ENCODE measurements around the gene COL4A1. TPM values are rescaled to one million over a fixed set of nuclear protein-coding genes. Genes with fewer than 3 reads are reported as not detected.

COL4A1 gene
- total RNA-seq, 1 donor from 2014 or later = not detected

GRCh38 chr13:110209950-110210603, 96.9 kb downstream of the COL4A1 start:
- no peaks in the 10 kb centered on the region for H3K9me3 Mint-ChIP-seq
- H3K27me3 Mint-ChIP-seq = no peaks in the 10 kb centered on the region
- H3K4me3 Mint-ChIP-seq = no peak overlapping the region
- H3K36me3 Mint-ChIP-seq (ENCODE audit: low read depth) = no peaks in the 10 kb centered on the region
- no peak overlapping the region for H3K27ac Mint-ChIP-seq
- H3K4me1 Mint-ChIP-seq = no peaks in the 10 kb centered on the region
- intact Hi-C loops (cut with micrococcal nuclease) = no loop called here
- DNase-seq = no peak

- intact Hi-C loops (cut with micrococcal nuclease) = no loop called here
- H3K27me3 Mint-ChIP-seq = peaks cover 2% of the 10 kb centered on the region
- no peak for DNase-seq
- H3K36me3 Mint-ChIP-seq (ENCODE audit: low read depth) = no peaks in the 10 kb centered on the region
- no peak overlapping the region for H3K4me3 Mint-ChIP-seq
- no peaks in the 10 kb centered on the region for H3K4me1 Mint-ChIP-seq
- H3K9me3 Mint-ChIP-seq = no peaks in the 10 kb centered on the region
- H3K27ac Mint-ChIP-seq = no peak overlapping the region
Measured at GRCh38 chr13:110208116-110208515, 98.8 kb downstream of the COL4A1 start.

DNA sequence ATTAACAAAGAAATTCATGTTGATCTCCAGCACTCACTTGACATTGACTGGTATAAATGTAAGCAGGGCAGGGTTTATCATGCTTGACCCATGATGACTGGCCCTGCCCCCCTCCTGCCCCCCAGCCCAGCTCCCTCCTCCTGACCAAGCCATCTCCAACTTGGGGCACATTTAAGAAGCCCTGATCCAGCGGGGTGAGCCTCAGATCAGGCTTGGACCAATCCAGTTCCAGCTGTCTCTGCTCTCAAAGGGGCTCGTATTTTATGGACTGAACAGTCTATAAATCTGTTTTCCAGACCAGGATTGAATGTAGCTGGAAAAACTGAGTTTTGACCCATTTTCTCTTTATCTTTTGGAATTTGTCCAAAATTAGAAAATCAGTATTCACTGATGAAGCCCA, 100.0 kb downstream of the COL4A1 start:
- no peak overlapping the region for H3K27ac Mint-ChIP-seq
- no peaks in the 10 kb centered on the region for H3K4me1 Mint-ChIP-seq
- no peak overlapping the region for H3K4me3 Mint-ChIP-seq
- intact Hi-C loops (cut with micrococcal nuclease) = no loop called here
- H3K27me3 Mint-ChIP-seq = peaks cover 2% of the 10 kb centered on the region
- H3K9me3 Mint-ChIP-seq = no peaks in the 10 kb centered on the region
- no peaks in the 10 kb centered on the region for H3K36me3 Mint-ChIP-seq (ENCODE audit: low read depth)
- DNase-seq = no peak

- Mint-ChIP-seq H3K36me3 (ENCODE audit: low read depth) (no peaks in the 10 kb centered on the region), H3K4me1 (no peaks in the 10 kb centered on the region), H3K27me3 (peaks cover 2% of the 10 kb centered on the region), H3K9me3 (no peaks in the 10 kb centered on the region), H3K27ac (no peak overlapping the region), H3K4me3 (no peak overlapping the region)
- DNase-seq = no peak
- intact Hi-C loops (cut with micrococcal nuclease) = no loop called here
Measured at GRCh38 chr13:110206185-110206584, 100.8 kb downstream of the COL4A1 start.

- peaks cover 4% of the 10 kb centered on the region for H3K27me3 Mint-ChIP-seq
- DNase-seq = no peak
- H3K4me3 Mint-ChIP-seq = no peak overlapping the region
- H3K9me3 Mint-ChIP-seq = no peaks in the 10 kb centered on the region
- H3K36me3 Mint-ChIP-seq (ENCODE audit: low read depth) = no peaks in the 10 kb centered on the region
- no peak overlapping the region for H3K27ac Mint-ChIP-seq
- no peaks in the 10 kb centered on the region for H3K4me1 Mint-ChIP-seq
- intact Hi-C loops (cut with micrococcal nuclease) = no loop called here
Measured at GRCh38 chr13:110201114-110201513, 105.8 kb downstream of the COL4A1 start.

DNA sequence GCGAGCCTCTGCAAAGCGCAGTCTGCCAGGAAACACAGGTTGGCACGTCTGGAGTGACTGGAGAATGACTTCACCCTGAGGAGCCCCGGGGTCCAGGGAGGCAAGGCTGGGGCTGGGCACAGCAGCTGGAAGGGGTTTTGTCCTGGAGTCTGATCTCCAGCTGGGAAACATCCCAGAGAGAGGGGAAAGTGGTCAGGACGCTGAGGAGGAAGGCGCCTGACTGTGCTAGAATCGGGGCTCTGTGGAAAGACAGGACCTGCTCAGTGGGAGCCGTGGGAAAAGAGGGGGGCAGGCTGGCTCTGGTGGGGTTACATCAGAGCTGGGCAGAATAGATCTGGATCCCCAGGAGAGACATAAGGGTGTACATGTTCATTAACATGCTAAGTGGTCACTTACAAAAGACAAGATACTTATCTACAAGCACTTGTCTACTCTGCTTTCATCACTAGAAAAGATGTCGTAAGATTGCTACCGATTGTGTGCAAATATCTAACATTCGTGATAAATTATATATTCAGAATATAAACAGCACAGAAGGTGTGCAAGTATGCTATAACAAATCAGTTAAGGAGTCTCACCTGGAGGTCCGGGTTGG, 106.6 kb downstream of the COL4A1 start:
- Mint-ChIP-seq H3K4me1 (no peaks in the 10 kb centered on the region), H3K27me3 (peaks cover 4% of the 10 kb centered on the region), H3K4me3 (no peak overlapping the region), H3K9me3 (no peaks in the 10 kb centered on the region), H3K36me3 (ENCODE audit: low read depth) (no peaks in the 10 kb centered on the region), H3K27ac (no peak overlapping the region)
- intact Hi-C loops (cut with micrococcal nuclease) = no loop called here
- DNase-seq = no peak

- Mint-ChIP-seq H3K4me3 (no peak overlapping the region), H3K4me1 (no peaks in the 10 kb centered on the region), H3K27me3 (peaks cover 4% of the 10 kb centered on the region), H3K9me3 (no peaks in the 10 kb centered on the region), H3K36me3 (ENCODE audit: low read depth) (no peaks in the 10 kb centered on the region), H3K27ac (no peak overlapping the region)
- intact Hi-C loops (cut with micrococcal nuclease) = no loop called here
- DNase-seq = no peak
Measured at GRCh38 chr13:110199046-110199831, 107.7 kb downstream of the COL4A1 start.

DNA sequence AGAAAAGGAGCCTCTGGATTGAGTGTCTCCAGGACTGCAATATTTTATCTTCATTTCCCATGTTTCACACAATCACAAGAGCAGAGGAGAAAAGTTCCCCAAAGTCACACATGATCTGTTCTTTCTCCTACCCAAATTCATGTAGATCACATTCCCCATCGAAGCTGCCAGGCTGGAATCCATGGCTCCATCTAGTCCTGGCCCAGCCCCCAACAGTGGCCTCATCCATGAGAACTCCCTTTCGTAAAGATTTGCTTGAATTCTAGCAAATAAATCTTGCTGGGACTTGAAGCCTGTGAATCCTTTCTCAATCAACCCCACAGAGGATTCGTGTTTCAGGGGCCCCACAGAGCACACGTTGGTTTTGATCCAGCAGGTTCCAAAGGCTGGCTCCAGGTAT, 109.5 kb downstream of the COL4A1 start:
- Mint-ChIP-seq H3K36me3 (ENCODE audit: low read depth) (no peaks in the 10 kb centered on the region), H3K27me3 (peaks cover 2% of the 10 kb centered on the region), H3K4me3 (no peak overlapping the region), H3K9me3 (no peaks in the 10 kb centered on the region), H3K4me1 (no peaks in the 10 kb centered on the region), H3K27ac (no peak overlapping the region)
- intact Hi-C loops (cut with micrococcal nuclease) = no loop called here
- DNase-seq = no peak

DNA sequence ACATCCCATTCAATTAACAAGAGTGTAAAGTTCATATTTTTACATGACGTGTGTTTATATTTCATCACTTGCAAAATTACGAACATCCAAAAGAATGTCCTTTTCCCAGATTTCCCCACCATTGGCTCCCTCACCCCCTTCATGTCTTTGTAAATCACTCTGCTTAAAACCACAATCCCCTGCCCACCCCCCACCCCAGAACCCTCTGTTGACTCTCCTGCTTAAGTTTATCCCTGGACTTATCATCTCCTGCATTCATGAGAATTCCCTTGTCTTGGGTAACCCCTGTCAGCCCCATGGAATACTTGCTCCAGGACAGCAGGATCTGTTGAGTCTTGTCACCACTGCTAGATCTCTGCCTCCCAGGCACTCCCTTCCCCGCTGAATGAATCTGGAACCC, 109.9 kb downstream of the COL4A1 start:
- peaks cover 6% of the 10 kb centered on the region for H3K27me3 Mint-ChIP-seq
- no peaks in the 10 kb centered on the region for H3K4me1 Mint-ChIP-seq
- intact Hi-C loops (cut with micrococcal nuclease) = no loop called here
- H3K4me3 Mint-ChIP-seq = no peak overlapping the region
- no peaks in the 10 kb centered on the region for H3K9me3 Mint-ChIP-seq
- no peak for DNase-seq
- no peak overlapping the region for H3K27ac Mint-ChIP-seq
- no peaks in the 10 kb centered on the region for H3K36me3 Mint-ChIP-seq (ENCODE audit: low read depth)

- Mint-ChIP-seq H3K4me3 (no peak overlapping the region), H3K27ac (no peak overlapping the region), H3K4me1 (no peaks in the 10 kb centered on the region), H3K27me3 (peaks cover 7% of the 10 kb centered on the region), H3K36me3 (ENCODE audit: low read depth) (no peaks in the 10 kb centered on the region), H3K9me3 (no peaks in the 10 kb centered on the region)
- intact Hi-C loops (cut with micrococcal nuclease) = no loop called here
- DNase-seq = no peak
Measured at GRCh38 chr13:110195547-110196485, 111.1 kb downstream of the COL4A1 start.

GRCh38 chr13:110194451-110194850, 112.5 kb downstream of the COL4A1 start:
- H3K9me3 Mint-ChIP-seq = no peaks in the 10 kb centered on the region
- H3K36me3 Mint-ChIP-seq (ENCODE audit: low read depth) = no peaks in the 10 kb centered on the region
- no peak for DNase-seq
- peaks cover 8% of the 10 kb centered on the region for H3K27me3 Mint-ChIP-seq
- H3K4me1 Mint-ChIP-seq = no peaks in the 10 kb centered on the region
- intact Hi-C loops (cut with micrococcal nuclease) = no loop called here
- no peak overlapping the region for H3K27ac Mint-ChIP-seq
- H3K4me3 Mint-ChIP-seq = no peak overlapping the region

GRCh38 chr13:110193491-110193890, 113.5 kb downstream of the COL4A1 start:
- DNase-seq = no peak
- Mint-ChIP-seq H3K4me3 (no peak overlapping the region), H3K27me3 (peaks cover 8% of the 10 kb centered on the region), H3K9me3 (no peaks in the 10 kb centered on the region), H3K27ac (no peak overlapping the region), H3K4me1 (no peaks in the 10 kb centered on the region), H3K36me3 (ENCODE audit: low read depth) (no peaks in the 10 kb centered on the region)
- intact Hi-C loops (cut with micrococcal nuclease) = no loop called here

DNA sequence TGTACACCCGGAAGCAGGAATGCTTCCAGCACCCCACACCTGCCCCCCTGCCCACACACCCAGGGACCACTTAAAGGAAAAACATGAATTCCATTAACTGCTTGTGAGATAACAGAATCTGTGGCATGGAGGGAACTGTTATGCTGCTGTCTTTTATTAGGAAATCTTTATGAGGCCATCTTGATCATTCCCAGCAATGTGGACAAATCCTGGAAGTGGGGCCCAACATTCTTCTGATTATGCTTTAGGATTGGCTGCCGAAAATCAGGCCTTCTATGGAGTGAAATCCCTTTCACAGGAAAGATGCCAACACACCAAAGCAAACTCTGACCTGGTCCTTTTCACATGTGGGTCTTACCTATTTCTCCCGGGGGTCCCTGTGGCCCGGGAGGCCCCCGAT, 114.5 kb downstream of the COL4A1 start:
- no peak overlapping the region for H3K27ac Mint-ChIP-seq
- intact Hi-C loops (cut with micrococcal nuclease) = no loop called here
- H3K27me3 Mint-ChIP-seq = peaks cover 8% of the 10 kb centered on the region
- no peaks in the 10 kb centered on the region for H3K36me3 Mint-ChIP-seq (ENCODE audit: low read depth)
- no peak for DNase-seq
- no peaks in the 10 kb centered on the region for H3K9me3 Mint-ChIP-seq
- no peak overlapping the region for H3K4me3 Mint-ChIP-seq
- no peaks in the 10 kb centered on the region for H3K4me1 Mint-ChIP-seq
